IPS DF 19.7 (cell line): ENCODE data around the gene ADAD2.
"Not testable (repeated sequence)": the region's sequence is repeated elsewhere in the genome, so short reads cannot be mapped to it uniquely, and the experiment has no call there.

Experiments used
- DNase-seq: peaks from one replicate; pipeline ENCODE4 v3.0.0-alpha.2; 2013; ENCODE audit warnings: low read depth, low spot score

Gene ADAD2

DNA sequence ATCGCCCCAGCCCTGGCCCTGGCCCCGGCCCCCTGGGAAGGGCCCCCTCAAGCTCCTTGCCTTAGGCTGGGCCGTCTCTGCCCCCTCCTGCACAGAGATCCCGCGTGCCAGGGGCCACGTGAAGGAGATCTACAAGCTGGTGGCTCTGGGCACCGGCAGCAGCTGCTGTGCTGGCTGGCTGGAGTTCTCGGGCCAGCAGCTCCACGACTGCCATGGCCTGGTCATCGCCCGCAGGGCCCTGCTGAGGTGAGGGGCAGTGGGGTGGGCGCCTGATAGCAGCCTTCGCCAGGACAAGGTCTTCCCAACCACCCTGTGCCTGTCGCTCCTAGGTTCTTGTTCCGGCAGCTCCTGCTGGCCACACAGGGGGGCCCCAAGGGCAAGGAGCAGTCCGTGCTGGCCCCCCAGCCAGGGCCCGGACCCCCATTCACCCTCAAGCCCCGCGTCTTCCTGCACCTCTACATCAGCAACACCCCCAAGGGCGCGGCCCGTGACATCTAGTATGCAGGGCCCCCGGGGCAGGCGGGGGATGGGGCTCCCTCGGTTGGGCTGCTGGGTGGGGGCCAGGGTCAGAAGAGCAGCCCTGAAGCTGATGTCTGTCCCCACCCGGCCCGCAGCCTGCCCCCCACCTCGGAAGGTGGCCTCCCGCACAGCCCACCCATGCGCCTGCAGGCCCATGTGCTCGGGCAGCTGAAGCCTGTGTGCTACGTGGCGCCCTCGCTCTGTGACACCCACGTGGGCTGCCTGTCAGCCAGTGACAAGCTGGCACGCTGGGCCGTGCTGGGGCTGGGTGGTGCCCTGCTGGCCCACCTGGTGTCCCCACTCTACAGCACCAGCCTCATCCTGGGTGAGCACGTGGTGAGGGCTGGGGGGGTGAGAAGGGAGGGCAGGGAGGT lies 4.5 kb downstream of the ADAD2 start:
- no peak for DNase-seq

DNA sequence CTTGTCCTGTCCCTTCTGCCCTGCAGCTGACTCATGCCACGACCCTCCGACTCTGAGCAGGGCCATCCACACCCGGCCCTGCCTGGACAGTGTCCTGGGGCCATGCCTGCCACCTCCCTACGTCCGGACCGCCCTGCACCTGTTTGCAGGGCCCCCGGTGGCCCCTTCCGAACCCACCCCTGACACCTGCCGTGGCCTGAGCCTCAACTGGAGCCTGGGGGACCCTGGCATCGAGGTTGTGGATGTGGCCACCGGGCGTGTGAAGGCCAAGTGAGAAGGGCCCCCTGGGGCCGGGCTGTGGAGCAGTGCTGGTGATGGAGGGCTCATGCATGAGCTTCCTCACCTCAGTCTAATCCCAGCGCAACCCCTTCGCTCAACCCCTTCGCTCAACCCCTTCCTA lies 5.1 kb downstream of the ADAD2 start:
- DNase-seq: no peak

DNA sequence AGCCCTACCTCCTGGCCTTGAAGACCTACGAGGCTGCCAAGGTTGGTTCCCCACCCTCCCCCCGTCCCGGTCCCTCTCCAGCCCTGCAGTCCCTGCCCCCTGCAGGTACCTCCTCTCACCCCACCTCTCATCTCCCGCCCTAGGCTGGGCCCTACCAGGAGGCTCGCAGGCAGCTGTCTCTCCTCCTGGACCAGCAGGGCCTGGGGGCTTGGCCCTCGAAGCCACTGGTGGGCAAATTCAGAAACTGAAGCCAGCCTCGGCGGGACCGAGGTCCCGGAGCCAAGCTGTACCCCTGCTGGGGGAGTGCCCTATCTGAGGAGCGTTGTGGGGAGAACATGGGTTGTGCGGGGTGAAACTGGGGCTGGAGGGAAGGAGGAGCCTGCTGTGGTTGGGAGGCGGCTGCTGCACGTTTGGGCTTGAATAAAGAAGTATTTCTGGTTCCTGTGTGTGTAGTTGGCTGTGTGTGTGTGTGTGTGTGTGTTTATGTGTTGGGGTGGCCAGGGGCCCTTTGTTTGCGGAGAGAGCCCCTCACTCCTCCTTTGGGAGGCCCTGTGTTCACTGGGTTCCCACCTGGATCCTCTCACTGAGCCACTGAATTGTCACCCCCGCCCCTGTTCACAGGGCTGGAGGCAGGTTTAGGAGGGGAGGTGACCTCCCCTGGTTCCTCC lies 5.9 kb downstream of the ADAD2 start:
- DNase-seq: no peak

DNA sequence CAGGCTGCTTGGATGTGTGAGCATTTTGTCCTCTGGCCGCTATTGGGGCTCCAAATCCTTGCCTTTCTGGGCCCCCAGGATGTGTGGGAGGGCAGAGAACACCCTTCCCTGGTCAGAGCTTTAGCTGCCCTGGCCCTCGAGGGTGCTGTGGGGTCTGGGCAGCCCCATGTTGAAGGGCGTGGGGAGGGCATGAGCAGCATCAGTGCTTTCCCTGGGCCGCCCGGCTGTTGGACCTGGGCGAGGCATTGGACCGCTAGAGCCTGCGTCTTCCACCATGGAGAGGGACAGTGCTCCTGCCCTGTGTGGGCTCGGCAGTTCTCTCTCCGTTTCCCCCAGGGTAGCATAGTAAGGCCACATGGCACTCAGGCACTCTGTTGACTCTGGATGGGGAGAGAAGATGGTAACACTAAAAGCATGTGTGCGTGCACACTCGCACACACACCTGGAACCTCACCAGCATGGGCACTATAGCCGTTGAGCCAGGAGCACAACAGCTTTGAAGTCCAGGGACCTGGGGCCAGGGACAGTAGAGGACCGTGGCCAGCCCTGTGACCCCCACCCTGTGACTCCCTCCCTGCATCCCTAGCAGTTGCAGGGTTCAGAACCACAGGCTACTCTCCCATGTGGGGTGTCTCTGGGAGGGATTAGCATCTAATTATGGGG lies 6.6 kb downstream of the ADAD2 start:
- no peak for DNase-seq

DNA sequence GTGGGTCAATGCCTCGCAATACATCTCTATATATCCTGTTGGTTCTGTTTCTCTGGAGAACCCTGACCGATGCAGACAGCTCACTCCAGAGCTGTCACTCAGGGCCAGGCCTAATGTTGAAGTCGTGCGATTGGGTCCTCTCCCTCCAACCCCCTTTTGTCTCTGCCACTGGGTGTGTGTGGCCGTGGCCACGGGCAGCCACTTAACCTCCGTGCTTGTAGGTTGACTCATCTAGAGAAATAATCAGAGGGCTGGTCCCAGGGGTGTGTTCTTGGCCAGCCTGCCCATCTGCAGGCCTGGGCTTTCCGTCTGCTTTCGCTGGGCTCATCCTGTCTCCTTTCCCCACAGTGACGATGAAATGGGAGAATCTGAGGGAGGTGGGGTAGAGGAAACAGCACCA lies 7.4 kb downstream of the ADAD2 start:
- no peak for DNase-seq

DNA sequence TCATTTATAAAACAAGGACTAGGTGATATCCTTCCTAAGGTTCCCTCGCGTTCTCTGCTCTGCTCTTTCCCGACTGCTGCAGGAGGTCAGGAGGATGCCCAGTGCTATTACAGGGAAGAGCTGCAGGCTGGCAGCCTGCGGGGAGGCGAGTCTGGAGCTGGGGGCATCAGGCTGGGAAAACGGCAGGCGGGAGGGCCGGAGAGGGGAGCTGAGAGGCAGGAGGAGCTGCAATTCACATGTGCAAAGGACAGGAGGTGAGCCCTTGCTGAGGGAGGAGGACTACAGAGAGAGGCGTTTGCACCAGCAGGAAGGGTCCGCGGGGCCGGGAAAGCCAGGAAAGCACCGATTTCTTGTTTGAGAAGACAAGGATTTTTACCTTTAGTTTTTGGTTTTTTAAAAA lies 8.1 kb downstream of the ADAD2 start:
- DNase-seq: no peak

DNA sequence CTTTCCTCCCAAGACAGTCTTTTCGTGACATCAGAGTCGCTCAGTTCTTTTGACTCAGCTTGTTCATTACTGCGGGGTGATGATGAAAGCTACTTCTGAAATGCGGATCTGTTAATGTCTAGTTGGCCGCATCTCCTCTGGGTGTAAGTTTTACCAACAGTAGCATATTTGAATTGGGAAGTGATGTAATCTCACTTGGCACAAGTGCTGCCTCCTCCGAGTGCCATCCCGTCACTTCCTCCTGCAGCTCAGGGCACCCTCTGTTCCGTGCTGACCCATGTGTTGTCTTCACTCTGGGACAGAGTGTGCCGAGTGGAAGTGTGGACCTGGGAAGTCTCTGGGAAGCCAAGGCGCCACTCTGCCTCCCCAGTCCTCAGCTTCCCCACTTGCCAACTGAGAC lies 8.9 kb downstream of the ADAD2 start:
- no peak for DNase-seq

DNA sequence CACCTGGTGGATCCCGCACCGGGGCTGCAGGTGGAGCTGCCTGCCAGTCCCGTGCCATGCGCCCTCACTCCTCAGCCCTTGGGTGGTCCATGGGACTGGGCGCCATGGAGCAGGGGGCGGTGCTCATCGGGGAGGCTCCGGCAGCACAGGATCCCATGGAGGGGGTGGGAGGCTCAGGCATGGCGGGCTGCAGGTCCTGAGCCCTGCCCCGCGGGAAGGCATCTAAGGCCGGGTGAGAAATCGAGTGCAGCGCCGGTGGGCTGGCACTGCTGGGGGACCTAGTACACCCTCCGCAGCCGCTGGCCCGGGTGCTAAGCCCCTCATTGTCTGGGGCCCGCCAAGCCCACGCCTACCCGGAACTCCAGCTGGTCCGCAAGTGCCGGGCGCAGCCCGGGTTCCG lies 13.6 kb downstream of the ADAD2 start:
- not testable (repeated sequence) for DNase-seq

DNA sequence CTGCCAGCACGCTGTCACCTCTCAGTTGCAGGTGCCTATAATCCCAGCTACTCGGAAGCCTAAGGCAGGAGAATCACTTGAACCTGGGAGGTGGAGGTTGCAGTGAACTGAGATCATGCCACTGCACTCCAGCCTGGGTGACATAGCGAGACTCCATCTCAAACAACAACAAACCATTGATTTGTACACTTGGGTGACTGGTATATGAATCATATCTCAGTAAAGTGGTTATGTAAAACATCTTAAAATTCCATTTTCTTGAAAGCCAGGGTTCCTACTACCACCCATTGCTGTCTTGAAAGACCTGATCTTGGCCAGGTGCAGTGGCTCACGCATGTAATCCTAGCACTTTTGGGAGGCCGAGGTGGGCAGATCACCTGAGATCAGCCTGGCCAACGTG lies 14.2 kb downstream of the ADAD2 start:
- DNase-seq: not testable (repeated sequence)

DNA sequence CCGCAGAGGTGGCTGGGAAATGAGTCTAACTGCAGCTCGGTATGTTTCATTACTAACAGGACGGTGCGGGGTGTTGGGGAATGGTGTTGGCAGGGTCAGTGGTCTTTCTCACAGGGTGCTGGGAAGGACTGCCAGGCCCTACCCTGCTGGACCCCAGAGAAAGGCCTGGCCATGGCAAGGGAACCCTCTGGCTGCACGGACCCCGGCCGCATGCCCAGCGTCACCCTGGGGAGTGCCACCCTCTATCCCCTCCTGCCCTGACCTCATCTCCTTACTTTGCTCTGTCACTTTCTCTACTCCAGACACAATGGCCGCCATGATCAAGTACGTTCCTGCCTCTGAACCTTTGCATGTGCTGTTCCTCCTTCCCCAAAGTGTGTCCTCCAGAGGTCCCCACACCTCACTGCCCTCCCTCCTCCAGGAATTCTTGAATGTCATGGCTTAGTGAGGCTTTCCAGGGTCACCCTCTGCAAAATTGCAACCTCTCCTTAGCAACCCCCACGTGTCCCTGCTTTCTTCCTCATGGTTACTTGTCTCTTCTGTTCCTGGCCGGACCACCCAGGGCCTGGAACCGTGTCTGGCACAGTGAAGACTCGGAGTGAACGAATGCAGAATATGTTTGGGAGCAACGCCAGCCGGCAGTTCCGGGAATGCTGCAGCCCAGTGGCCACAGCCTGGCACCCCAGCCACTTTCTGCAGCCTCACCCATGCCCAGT lies 15.2 kb downstream of the ADAD2 start:
- no peak for DNase-seq

DNA sequence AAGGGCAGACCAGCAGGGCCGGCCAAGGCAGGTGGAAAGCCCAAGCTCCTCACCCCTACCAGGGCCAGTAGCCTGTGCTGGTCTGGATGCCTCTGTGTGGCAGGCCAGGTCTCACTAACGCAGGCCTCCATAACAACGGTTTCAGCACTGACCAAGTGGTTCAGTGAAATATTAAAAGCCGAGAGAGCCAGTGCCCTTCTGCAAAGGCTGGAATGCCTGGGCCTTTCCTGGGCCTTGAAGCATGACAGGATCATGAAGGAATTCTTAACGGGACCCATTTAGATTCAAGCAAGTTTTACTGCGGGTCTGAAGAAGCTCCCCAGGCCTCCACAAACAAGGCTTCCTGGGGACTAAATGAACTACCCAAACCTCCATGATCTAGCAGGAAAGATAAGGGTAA lies 16.3 kb downstream of the ADAD2 start:
- no peak for DNase-seq

DNA sequence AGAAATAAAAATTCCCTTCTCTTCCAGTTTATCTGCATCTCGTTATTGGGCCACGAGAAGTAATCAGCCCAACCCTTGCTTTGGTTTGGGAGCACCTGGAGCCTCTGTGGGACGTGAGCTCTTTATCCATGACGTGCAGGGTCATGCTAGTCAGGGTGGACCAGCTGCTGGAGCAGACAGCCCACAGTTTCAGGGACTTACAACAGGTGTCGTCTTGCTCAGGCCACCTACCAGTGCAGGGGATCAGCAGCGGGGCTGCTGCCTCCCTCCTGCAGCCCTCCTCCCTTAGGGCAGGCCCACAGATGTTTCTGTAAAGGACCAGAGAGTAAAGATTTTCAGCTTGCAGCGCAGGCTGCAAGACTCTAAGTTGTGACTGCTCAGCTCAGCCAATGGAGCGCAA lies 16.9 kb downstream of the ADAD2 start:
- no peak for DNase-seq

DNA sequence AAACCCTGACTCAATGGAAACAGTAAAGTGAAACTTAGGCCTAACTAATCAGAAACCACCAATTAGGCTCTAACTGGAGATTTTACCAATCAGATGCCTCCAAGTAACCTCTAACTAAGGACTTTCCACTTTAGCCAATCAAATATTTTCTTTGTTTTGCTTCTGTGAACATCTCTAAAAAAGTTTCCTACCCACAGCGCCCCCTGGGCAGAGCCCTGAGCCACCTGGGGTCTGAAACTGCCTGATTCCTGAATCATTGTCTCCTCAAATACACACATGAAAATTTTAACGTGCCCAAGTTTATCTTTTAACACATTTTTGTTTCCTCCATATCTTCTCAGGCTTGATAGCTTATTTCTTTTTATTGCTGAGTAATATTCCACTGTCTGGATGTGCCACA lies 19.0 kb downstream of the ADAD2 start:
- no peak for DNase-seq

DNA sequence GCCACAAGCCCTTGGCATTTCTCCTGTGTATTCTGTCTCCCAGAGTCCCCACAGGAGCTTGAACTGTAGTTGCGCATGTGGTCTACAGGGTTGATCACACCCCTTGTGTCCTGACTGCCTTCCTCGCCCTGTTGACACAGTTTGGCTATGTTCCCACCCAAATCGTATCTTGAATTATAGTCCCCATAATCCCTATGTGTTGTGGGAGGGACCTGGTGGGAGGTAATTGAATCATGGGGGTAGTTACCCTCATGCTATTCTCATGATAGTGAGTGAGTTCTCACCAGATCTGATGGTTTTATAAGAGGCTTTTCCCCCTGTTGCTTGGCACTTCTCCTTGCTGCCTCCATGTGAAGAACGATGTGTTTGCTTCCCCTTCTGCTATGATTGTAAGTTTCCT lies 21.2 kb downstream of the ADAD2 start:
- no peak for DNase-seq

DNA sequence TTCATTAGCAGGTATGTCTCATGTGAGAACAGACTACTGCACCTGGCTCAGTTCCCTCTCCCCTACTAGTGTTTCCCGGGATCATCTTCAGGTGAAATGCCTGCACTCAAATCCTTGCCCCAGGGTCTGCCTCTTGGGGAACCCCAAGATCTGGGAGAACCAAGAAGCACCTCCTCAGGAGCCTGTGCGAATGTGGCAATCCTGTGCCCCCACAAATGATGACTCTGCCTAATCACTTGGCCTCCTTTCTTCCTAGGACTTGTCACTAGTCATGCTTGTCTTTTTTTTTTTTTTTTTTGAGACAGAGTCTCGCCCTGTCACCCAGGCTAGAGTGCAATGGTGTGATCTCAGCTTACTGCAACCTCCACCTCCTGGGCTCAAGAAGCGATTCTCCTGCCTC lies 21.7 kb downstream of the ADAD2 start:
- no peak for DNase-seq

DNA sequence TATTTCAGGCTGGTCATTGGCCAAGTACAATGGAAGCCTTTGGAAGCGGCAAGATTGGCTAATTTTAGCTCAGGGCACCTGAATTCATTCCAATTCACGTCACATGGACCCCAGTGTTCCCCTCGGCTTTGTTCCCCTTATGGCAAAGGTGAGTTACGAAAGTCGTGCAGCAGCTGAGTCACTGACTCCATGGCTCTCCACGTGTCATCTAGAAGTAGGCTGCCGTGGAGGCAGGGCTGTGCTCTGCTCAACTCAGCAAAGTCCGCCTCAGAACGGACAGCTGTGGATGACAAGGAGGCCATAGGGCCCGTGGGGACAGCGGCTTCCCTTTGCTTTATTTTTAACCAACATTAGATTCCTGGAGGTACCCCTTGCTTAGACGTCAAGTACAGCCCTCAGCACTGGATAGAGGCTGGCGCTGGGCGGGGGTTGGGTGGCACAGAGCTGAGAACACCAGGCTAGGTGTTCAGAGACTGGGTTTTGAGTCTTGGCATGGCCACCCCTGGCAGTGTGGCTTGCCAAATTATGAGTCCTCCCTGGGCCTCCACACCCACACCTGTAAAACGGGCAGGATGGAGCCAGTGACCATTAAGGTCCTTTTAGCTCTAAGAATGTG lies 23.6 kb downstream of the ADAD2 start:
- DNase-seq: no peak

DNA sequence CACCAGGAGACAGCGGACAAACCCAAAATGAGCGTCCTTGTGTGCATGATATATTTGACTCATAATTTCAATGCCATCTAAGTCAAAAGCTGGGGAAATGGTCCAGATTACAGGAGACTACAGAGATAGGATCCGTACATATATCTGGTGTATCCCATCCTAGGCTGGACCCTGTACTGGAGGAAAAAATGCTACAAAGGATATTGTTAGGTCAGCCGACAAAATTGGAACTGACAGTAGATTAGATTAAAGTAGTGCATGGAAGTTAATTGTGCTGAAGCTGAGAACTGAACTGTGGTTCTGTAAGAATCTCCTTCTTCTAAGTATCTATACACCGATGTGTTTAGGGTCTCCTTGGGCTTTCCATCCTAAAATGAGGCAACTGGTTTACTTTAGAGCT lies 24.6 kb downstream of the ADAD2 start:
- no peak for DNase-seq

DNA sequence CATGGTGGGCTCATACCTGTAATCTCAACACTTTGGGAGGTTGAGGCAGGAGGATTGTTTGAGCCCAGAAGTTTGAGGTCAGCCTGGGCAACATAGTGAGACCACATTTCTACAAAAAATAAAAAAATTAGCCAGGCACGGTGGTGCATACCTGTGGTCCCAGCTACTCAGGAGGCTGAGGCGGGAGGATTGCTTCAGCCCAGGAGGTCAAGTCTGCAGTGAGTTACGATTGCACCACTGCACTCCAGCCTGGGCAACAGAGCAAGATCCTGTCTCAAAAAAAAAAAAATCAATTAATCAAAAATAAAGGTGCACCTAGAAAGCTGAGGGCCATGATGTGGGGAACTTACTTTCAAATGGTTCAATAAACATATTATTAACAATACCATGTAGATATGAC lies 25.2 kb downstream of the ADAD2 start:
- DNase-seq: not testable (repeated sequence)

DNA sequence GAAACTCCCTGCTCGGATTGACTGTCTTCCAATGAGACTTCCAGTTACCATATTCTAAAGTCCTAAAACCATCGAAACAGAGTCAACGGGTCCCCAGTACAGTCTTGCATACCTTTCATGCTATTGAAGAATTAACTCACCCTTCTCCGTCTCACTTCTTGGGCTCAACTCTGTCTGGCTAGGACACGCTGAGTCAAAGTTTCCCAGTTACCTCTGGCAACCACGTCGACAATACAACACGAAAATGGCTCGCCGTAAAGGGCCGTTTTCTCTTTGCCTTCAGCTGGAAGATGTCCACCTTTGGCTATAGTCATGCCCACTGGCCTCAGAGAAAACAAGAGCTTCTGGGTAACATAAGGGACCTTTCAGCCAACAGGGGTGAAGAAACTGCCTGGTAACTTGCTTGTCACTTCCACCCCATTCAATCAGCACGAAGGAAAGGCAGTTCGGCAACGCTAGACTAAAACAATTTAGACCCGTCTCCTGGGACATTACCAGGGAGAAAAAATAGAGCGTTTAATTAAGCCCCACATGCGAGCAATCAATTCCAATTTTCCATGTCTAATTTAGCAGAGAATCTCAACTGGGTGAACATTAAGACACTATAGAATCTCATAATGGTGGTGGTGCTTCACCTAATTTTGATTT lies 27.3 kb downstream of the ADAD2 start:
- no peak for DNase-seq

DNA sequence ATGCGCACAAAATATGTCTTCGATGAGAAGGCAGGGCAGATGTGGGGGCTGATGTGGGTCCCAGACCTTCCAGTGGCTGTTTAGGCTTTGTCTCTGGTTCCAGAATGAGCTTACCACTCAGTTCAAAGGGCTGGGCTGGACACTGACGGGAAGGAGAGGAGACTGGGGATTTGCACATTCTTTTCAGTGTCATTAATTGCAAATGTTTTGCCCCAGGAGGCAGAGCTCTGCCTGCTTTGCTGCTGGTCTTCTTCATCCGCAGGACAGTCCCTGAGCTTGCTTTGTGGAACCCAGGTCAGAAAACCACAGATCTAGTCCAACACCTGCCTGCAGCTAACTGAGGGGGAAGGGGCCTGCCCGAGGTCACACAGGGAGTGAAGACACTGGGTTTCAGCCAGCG lies 28.0 kb downstream of the ADAD2 start:
- DNase-seq: no peak

DNA sequence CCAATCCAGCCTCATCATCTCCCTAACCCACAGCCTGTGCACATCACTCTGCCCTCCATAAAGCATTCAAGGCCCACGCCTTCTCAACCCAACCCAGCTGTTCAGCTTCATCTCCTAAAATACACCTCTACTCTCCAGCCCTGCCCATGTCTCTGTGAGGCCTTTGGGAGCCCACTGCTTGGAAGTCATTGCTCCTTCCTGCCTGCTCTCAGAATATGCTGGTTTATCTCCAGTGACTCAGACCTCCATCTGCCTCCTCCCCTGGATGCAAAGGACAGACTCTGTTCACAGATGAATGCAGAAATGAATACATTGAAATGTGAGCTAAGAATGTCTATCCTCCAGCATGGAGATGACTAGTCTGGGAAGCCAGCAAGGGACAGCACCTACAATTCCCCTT lies 29.9 kb downstream of the ADAD2 start:
- no peak for DNase-seq
